ENCODE data around the gene GPR37L1.
A peak's percentile ranks its signal among the peaks of the same experiment; 100 is the strongest.
"Not testable (repeated sequence)": the region's sequence is repeated elsewhere in the genome, so short reads cannot be mapped to it uniquely, and the experiment has no call there.

Gene GPR37L1

GRCh38 chr1:202134645-202135172 lies 12.0 kb downstream of the GPR37L1 start:
- DNase-seq, result no peak

- DNase-seq, result peak; percentile 33
Measured at GRCh38 chr1:202135221-202135721, 12.6 kb downstream of the GPR37L1 start.

- DNase-seq, result no peak
Measured at GRCh38 chr1:202140833-202141232, 18.1 kb downstream of the GPR37L1 start.

GRCh38 chr1:202141468-202141867 lies 18.8 kb downstream of the GPR37L1 start:
- not testable (repeated sequence) for DNase-seq

GRCh38 chr1:202143011-202143767 lies 20.5 kb downstream of the GPR37L1 start:
- DNase-seq, result peak; percentile 49

GRCh38 chr1:202143768-202144401 lies 21.2 kb downstream of the GPR37L1 start:
- peak; percentile 49 for DNase-seq

- DNase-seq, result peak; percentile 42
Measured at GRCh38 chr1:202144402-202145067, 21.8 kb downstream of the GPR37L1 start, which contains the start of gene ARL8A. Gene ARL8A, minus strand, starts transcription at chr1:202144737. Its CDS starts 165 bp downstream, at chr1:202144572.

- DNase-seq, result no peak
Measured at GRCh38 chr1:202145068-202145743, 22.5 kb downstream of the GPR37L1 start.

- not testable (repeated sequence) for DNase-seq
Measured at GRCh38 chr1:202145744-202146140, 23.0 kb downstream of the GPR37L1 start.

GRCh38 chr1:202146279-202146678 lies 23.6 kb downstream of the GPR37L1 start:
- DNase-seq, result no peak

GRCh38 chr1:202146993-202147392 lies 24.3 kb downstream of the GPR37L1 start:
- no peak for DNase-seq

- DNase-seq, result no peak
Measured at GRCh38 chr1:202148391-202148790, 25.7 kb downstream of the GPR37L1 start.

- DNase-seq, result no peak
Measured at GRCh38 chr1:202149566-202149965, 26.8 kb downstream of the GPR37L1 start.

GRCh38 chr1:202150187-202150586 lies 27.5 kb downstream of the GPR37L1 start:
- DNase-seq, result no peak

- DNase-seq, result no peak
Measured at GRCh38 chr1:202150602-202151001, 27.9 kb downstream of the GPR37L1 start.

GRCh38 chr1:202151045-202151444 lies 28.3 kb downstream of the GPR37L1 start:
- DNase-seq, result no peak

GRCh38 chr1:202152399-202152798 lies 29.7 kb downstream of the GPR37L1 start:
- no peak for DNase-seq

- no peak for DNase-seq
Measured at GRCh38 chr1:202153284-202153683, 30.6 kb downstream of the GPR37L1 start.

- DNase-seq, result no peak
Measured at GRCh38 chr1:202154148-202154765, 31.5 kb downstream of the GPR37L1 start.

- peak; percentile 39 for DNase-seq
Measured at GRCh38 chr1:202154766-202155477, 32.2 kb downstream of the GPR37L1 start.

GRCh38 chr1:202155478-202156021 lies 32.8 kb downstream of the GPR37L1 start:
- DNase-seq, result no peak
